ENCODE data around the gene XPA. TPM values are rescaled to one million over a fixed set of nuclear protein-coding genes. Genes with fewer than 3 reads are reported as not detected.

Gene XPA
- total RNA-seq, 1 donor from 2014 or later: 10.0 TPM

DNA sequence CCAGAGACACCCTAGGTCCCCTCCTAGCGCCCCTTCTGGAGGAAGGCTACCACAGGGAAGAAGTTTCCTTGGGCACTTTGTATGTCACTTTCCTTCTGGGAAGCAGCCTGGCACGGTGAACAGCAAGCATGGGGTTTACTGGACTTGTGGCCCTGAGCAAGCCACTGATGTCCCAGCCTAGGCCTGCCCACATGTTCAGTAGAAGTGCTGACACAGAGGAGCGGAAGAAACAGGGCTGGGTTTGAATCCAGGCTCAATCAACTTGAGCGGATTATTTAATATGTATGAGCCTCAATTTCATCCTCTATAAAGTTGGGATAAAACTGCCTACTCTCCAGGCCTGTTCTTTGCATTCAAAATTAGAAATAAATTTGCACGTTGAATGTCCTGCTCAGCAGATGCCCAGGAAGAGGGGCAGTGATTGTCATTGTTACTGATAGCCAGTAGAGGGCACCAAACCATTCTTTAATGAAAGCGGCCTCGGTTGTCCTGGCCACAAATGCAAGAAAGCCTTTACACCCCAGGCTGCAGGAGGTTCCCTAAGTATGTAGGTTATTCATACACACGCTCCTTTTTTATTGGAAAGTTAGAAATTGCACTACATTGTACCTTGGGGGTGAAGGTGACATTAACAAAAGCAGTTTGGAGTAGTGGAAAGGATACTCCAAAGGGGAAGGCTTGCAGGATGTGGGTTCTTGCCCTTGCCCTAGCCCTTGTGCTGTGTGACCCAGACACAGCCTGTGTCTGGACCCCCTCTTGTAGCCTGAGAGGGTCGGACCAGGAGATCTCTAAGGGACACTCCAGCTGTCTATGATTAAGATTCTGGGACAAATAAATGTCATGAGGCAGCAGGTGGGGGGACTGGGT lies 13.4 kb upstream of the XPA start:
- Mint-ChIP-seq H3K4me3 (ENCODE audit: unreplicated experiment) (no peak overlapping the region), H3K27me3 (ENCODE audit: unreplicated experiment) (peaks cover 2% of the 10 kb centered on the region), H3K36me3 (ENCODE audit: low read depth, unreplicated experiment) (no peaks in the 10 kb centered on the region), H3K4me1 (ENCODE audit: unreplicated experiment) (no peaks in the 10 kb centered on the region), H3K9me3 (ENCODE audit: unreplicated experiment) (no peaks in the 10 kb centered on the region), H3K27ac (ENCODE audit: unreplicated experiment) (no peak overlapping the region)
- TF ChIP-seq, protein P1, sequence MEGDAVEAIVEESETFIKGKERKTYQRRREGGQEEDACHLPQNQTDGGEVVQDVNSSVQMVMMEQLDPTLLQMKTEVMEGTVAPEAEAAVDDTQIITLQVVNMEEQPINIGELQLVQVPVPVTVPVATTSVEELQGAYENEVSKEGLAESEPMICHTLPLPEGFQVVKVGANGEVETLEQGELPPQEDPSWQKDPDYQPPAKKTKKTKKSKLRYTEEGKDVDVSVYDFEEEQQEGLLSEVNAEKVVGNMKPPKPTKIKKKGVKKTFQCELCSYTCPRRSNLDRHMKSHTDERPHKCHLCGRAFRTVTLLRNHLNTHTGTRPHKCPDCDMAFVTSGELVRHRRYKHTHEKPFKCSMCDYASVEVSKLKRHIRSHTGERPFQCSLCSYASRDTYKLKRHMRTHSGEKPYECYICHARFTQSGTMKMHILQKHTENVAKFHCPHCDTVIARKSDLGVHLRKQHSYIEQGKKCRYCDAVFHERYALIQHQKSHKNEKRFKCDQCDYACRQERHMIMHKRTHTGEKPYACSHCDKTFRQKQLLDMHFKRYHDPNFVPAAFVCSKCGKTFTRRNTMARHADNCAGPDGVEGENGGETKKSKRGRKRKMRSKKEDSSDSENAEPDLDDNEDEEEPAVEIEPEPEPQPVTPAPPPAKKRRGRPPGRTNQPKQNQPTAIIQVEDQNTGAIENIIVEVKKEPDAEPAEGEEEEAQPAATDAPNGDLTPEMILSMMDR (IDR thresholded peaks at IDR 0.05; ENCODE audit: unreplicated experiment): peak; percentile 78
- DNase-seq (ENCODE audit: low spot score): peak; percentile 48

DNA sequence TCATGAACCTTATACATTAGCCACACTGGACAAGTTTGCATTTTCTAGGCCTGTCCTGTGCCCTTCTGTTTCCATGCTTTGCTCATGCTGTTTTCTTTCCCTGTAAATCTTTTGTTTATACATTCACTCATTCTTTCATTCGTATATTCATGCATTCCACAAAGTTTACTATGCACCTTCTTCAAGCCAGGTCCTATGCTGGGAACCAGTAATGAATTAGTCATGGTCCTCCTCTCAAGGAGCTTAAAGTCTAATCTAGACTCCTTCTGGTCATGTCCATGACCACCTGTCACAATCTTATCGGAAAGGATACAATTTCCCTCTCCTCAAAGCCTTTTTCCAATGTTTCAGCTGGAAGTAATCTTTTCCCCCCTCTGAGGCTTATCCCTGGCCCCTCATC lies 9.1 kb upstream of the XPA start:
- Mint-ChIP-seq H3K4me3 (ENCODE audit: unreplicated experiment) (no peak overlapping the region), H3K36me3 (ENCODE audit: low read depth, unreplicated experiment) (no peaks in the 10 kb centered on the region), H3K27me3 (ENCODE audit: unreplicated experiment) (no peaks in the 10 kb centered on the region), H3K9me3 (ENCODE audit: unreplicated experiment) (no peaks in the 10 kb centered on the region), H3K27ac (ENCODE audit: unreplicated experiment) (no peak overlapping the region), H3K4me1 (ENCODE audit: unreplicated experiment) (no peaks in the 10 kb centered on the region)
- DNase-seq (ENCODE audit: low spot score): no peak
- TF ChIP-seq, protein P1 (IDR thresholded peaks at IDR 0.05; ENCODE audit: unreplicated experiment): no peak

DNA sequence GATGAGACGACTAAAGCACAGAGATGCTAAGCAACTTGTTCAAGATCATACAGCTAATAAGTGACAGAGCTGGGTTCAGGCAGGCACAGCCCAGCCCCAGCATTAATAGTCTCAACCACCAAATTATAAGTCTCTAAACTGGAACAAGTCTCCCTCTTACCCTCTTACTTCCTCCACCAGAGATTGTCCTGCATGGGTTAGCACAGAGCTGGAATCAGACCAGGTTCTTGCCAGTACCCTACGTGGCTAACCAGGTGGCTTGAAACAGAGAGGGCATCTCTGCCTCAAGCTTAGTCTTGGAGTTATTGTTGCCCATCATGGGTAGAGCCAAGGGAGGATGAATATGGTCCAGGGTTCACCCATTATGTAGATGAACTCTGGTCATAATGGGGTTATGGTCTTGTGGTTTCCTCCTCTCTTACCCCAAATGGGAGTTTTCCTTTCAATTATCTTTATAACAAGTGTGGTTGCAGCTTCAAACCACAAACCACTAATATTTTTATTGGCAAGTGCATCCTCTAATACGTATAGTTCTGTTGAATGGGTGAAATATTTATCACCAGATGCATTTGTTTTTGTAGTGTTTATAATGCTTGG lies 8.3 kb upstream of the XPA start:
- no peak overlapping the region for H3K4me3 Mint-ChIP-seq (ENCODE audit: unreplicated experiment)
- no peaks in the 10 kb centered on the region for H3K36me3 Mint-ChIP-seq (ENCODE audit: low read depth, unreplicated experiment)
- no peak for DNase-seq (ENCODE audit: low spot score)
- TF ChIP-seq, protein P1 (IDR thresholded peaks at IDR 0.05; ENCODE audit: unreplicated experiment): no peak
- H3K9me3 Mint-ChIP-seq (ENCODE audit: unreplicated experiment): no peaks in the 10 kb centered on the region
- no peaks in the 10 kb centered on the region for H3K27me3 Mint-ChIP-seq (ENCODE audit: unreplicated experiment)
- H3K4me1 Mint-ChIP-seq (ENCODE audit: unreplicated experiment): no peaks in the 10 kb centered on the region
- no peak overlapping the region for H3K27ac Mint-ChIP-seq (ENCODE audit: unreplicated experiment)

DNA sequence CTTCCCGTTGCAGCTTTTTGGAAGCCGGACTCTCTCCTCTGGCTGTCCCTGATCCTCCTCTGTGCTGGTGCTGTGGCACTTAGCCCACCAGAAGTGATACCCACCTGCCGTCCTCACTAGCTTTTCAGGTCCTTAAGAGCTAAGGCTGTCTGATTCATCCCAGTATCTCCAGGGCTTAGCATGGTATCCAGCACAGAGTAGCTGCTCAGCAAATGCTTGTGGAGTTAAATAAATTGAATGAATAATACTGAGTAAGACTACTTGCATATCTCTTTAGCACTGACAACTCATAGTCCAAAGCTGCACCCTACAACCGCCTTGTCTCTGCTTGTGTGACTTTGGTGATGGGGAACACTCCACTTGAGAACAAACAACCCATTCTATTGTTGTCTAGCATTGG lies 7.7 kb upstream of the XPA start:
- Mint-ChIP-seq H3K27me3 (ENCODE audit: unreplicated experiment) (peaks cover under 1% of the 10 kb centered on the region), H3K9me3 (ENCODE audit: unreplicated experiment) (no peaks in the 10 kb centered on the region), H3K36me3 (ENCODE audit: low read depth, unreplicated experiment) (no peaks in the 10 kb centered on the region), H3K4me1 (ENCODE audit: unreplicated experiment) (no peaks in the 10 kb centered on the region), H3K27ac (ENCODE audit: unreplicated experiment) (no peak overlapping the region), H3K4me3 (ENCODE audit: unreplicated experiment) (no peak overlapping the region)
- DNase-seq (ENCODE audit: low spot score): no peak
- TF ChIP-seq, protein P1 (IDR thresholded peaks at IDR 0.05; ENCODE audit: unreplicated experiment): no peak

DNA sequence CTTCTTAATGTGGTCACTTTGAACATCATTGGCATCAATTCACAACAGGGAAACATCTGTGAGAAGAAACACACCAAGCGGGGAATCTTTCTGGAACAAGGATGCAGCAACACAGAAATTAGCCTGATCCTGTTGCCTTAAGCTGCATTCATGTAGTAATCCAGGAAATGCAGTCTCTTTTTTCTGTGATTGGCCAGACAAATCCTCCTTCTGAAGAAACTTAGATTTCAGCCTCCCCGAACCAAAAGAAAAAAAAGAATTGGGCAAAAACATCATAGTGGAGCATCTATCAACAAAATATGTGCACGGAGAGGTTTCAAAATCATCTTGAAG lies 7.2 kb upstream of the XPA start:
- Mint-ChIP-seq H3K9me3 (ENCODE audit: unreplicated experiment) (no peaks in the 10 kb centered on the region), H3K36me3 (ENCODE audit: low read depth, unreplicated experiment) (no peaks in the 10 kb centered on the region), H3K4me3 (ENCODE audit: unreplicated experiment) (no peak overlapping the region), H3K4me1 (ENCODE audit: unreplicated experiment) (no peaks in the 10 kb centered on the region), H3K27me3 (ENCODE audit: unreplicated experiment) (peaks cover 4% of the 10 kb centered on the region), H3K27ac (ENCODE audit: unreplicated experiment) (no peak overlapping the region)
- DNase-seq (ENCODE audit: low spot score): no peak
- TF ChIP-seq, protein P1 (IDR thresholded peaks at IDR 0.05; ENCODE audit: unreplicated experiment): no peak
